ENCODE results near the gene ZRANB2.

The ZRANB2 gene

DNA sequence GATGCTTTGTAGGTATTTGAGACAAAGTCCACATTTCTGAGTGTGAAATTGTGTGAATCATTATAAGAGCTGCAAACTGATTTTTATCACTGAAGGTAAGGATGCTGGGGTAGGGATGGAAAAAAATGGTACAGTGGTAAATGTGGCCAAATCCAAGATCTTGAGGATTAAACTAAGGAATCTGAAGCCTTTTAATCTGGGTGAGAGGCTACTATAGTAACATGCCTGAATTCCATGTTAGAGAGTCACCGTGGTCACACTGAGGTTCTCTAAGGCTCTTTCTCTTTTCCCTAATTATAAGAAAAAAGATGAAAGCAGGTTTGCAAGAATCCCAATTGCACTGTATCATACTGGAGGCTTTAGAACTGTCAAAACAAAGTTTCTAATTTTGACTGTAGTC, 50.8 kb downstream of the ZRANB2 start:
- TF ChIP-seq, protein P1, sequence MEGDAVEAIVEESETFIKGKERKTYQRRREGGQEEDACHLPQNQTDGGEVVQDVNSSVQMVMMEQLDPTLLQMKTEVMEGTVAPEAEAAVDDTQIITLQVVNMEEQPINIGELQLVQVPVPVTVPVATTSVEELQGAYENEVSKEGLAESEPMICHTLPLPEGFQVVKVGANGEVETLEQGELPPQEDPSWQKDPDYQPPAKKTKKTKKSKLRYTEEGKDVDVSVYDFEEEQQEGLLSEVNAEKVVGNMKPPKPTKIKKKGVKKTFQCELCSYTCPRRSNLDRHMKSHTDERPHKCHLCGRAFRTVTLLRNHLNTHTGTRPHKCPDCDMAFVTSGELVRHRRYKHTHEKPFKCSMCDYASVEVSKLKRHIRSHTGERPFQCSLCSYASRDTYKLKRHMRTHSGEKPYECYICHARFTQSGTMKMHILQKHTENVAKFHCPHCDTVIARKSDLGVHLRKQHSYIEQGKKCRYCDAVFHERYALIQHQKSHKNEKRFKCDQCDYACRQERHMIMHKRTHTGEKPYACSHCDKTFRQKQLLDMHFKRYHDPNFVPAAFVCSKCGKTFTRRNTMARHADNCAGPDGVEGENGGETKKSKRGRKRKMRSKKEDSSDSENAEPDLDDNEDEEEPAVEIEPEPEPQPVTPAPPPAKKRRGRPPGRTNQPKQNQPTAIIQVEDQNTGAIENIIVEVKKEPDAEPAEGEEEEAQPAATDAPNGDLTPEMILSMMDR (IDR thresholded peaks at IDR 0.05; ENCODE audit: borderline replicate concordance, insufficient read depth, low read depth, low read length): no peak
- H3K4me3 ChIP-seq (ENCODE audit: low read depth, low read length): no peak overlapping the region

- H3K4me3 ChIP-seq (ENCODE audit: low read depth, low read length): no peak overlapping the region
- TF ChIP-seq, protein P1 (IDR thresholded peaks at IDR 0.05; ENCODE audit: borderline replicate concordance, insufficient read depth, low read depth, low read length): no peak
Observed at GRCh38 chr1:71028981-71029380, 51.9 kb downstream of the ZRANB2 start.

DNA sequence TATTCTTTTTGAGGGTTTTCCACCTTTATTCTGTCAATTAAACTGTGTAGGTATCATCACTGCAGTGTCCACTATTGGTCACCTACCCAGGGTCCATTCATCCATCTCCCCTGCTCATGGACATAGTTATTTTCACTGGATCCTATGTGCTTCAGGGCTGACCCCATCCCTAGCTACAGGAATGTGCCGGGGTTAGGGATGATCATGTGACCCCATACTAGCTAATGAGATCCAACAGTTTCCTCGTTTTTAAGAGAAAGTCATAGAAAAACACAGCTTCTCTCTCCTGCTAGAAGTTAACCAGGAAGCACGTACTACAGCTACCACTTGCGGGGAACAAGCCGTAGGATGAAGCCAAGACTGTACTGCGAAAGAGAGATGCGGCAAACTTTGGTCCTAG, 52.8 kb downstream of the ZRANB2 start:
- H3K4me3 ChIP-seq (ENCODE audit: low read depth, low read length): no peak overlapping the region

GRCh38 chr1:71026093-71026492, 54.7 kb downstream of the ZRANB2 start:
- TF ChIP-seq, protein P1 (IDR thresholded peaks at IDR 0.05; ENCODE audit: borderline replicate concordance, insufficient read depth, low read depth, low read length): no peak
- H3K4me3 ChIP-seq (ENCODE audit: low read depth, low read length): no peak overlapping the region

More for the DNA sequence above, 52.8 kb downstream of the ZRANB2 start:
- TF ChIP-seq, protein P1 (IDR thresholded peaks at IDR 0.05; ENCODE audit: borderline replicate concordance, insufficient read depth, low read depth, low read length): no peak

- TF ChIP-seq, protein P1 (IDR thresholded peaks at IDR 0.05; ENCODE audit: borderline replicate concordance, insufficient read depth, low read depth, low read length): no peak
- no peak overlapping the region for H3K4me3 ChIP-seq (ENCODE audit: low read depth, low read length)
Observed at GRCh38 chr1:71023515-71023914, 57.3 kb downstream of the ZRANB2 start.

GRCh38 chr1:71019233-71019969, 61.4 kb downstream of the ZRANB2 start:
- H3K4me3 ChIP-seq (ENCODE audit: low read depth, low read length): no peak overlapping the region
- TF ChIP-seq, protein P1 (IDR thresholded peaks at IDR 0.05; ENCODE audit: borderline replicate concordance, insufficient read depth, low read depth, low read length): no peak

DNA sequence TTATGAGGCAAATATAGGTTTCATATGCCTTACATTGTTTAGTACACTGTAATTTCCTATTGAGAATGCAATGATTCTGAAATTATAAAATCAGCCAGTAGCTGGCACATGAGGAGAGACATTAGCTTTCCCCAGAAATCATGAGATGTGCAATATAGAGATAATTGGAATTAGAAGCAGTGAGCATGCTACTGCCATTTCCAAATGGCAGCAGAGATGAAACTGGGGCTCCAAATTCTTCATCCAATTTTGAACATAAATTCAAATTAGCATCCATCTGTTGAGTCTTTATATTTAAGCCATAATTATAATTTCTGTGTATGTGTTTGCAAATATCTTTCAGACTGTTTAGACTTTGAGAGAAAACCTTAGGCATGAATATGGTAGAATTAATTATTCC, 62.0 kb downstream of the ZRANB2 start:
- no peak overlapping the region for H3K4me3 ChIP-seq (ENCODE audit: low read depth, low read length)
- TF ChIP-seq, protein P1 (IDR thresholded peaks at IDR 0.05; ENCODE audit: borderline replicate concordance, insufficient read depth, low read depth, low read length): no peak
